Kidney (tissue), 14 donors: ENCODE measurements around the gene SAMM50. TPM values are rescaled to one million over a fixed set of nuclear protein-coding genes. Genes with fewer than 3 reads are reported as not detected.

ENCODE experiments used
- DNase-seq, 5 donors: peaks; one replicate each; pipeline ENCODE4 v3.0.0-alpha.2; 2013 to 2020
- FAIRE-seq: peaks from 2 replicates; lab custom pipeline; 2012; peaks lifted over from hg19 to GRCh38; lab: Jason Lieb, UNC
- H3K27ac ChIP-seq, 2 donors: one replicate each; pipeline ENCODE4 v1.7.0; 2013; ENCODE audit warnings: low read depth in 2 of 2, low read length in 2 of 2, inconsistent platforms in 1 of 2
- H3K27me3 ChIP-seq: one replicate; pipeline ENCODE4 v1.7.1; 2013; ENCODE audit warnings: low read length, inconsistent platforms; ENCODE audit not compliant: control insufficient read depth, insufficient read depth
- H3K36me3 ChIP-seq, 3 donors: one replicate each; pipeline versions ENCODE4 v1.7.0 to v1.7.1; 2013; ENCODE audit warnings: low read length in 3 of 3, control low read depth in 1 of 3, inconsistent platforms in 1 of 3; ENCODE audit not compliant: insufficient read depth in 3 of 3, control insufficient read depth in 2 of 3
- H3K4me1 ChIP-seq, 3 donors: one replicate each; pipeline versions ENCODE4 v1.7.0 to v1.7.1; 2013; ENCODE audit warnings: low read length in 3 of 3, inconsistent platforms in 1 of 3, low read depth in 1 of 3; ENCODE audit not compliant: control insufficient read depth in 2 of 3, insufficient read depth in 2 of 3
- H3K4me3 ChIP-seq, 3 donors: one replicate each; pipeline versions ENCODE4 v1.7.0 to v1.8.1; 2013; ENCODE audit warnings: low read length in 3 of 3, control low read depth in 1 of 3, inconsistent platforms in 1 of 3
- H3K9ac ChIP-seq, 3 donors: one replicate each; pipeline versions ENCODE4 v1.7.0 to v1.7.1; 2013; ENCODE audit warnings: low read length in 3 of 3, control low read depth in 1 of 3, inconsistent platforms in 1 of 3
- H3K9me3 ChIP-seq, 3 donors: one replicate each; pipeline versions ENCODE4 v1.7.0 to v1.7.1; 2013; ENCODE audit warnings: low read length in 3 of 3, control low read depth in 1 of 3, inconsistent platforms in 1 of 3; ENCODE audit not compliant: control insufficient read depth in 2 of 3, insufficient read depth in 1 of 3
- CTCF ChIP-seq: IDR thresholded peaks from 3 replicates; pipeline ENCODE4 v1.5.1; 2012; ENCODE audit warnings: mild to moderate bottlenecking, moderate library complexity, borderline replicate concordance; ENCODE audit not compliant: insufficient read depth; ENCODE audit errors: extremely low read depth
- intact Hi-C: fragments of 100-400 bp; cut with DNase I; formaldehyde crosslinking; loops from one replicate; pipeline ENCODE4 v1.11.1; 2022
- polyA plus RNA-seq: library from polyadenylated mRNA; stranded (reverse); fragments of 350-450 nt; fragmentation: Illumina TruSeq; extraction: RNeasy Lipid Tissue Mini Kit (QIAGEN cat#74804); gene quantifications from one replicate; pipeline ENCODE4 v1.2.3, GENCODE V29; 2014; ENCODE audit warnings: low read depth, low replicate concordance; ENCODE audit not compliant: insufficient read depth
- total RNA-seq: library from RNA; stranded (reverse); fragmentation: NEBNext Ultra II Directional; extraction: Animal tissue kit (Norgen Biotek cat#: 25700); gene quantifications from one replicate; pipeline ENCODE4 v1.2.1, GENCODE V29; 2021
- donor health status: control.
- donor health status: control.
- donor health status: control.
- donor health status: control.
- donor health status: control.
- donor health status: DM: yes; HTN: yes; CAD: no.
- donor health status: Normal renal cell carcinoma (clear cell type).

Gene SAMM50
- total and polyA plus RNA-seq, 2 donors from 2014 or later: 34.9 to 57.0 TPM

DNA sequence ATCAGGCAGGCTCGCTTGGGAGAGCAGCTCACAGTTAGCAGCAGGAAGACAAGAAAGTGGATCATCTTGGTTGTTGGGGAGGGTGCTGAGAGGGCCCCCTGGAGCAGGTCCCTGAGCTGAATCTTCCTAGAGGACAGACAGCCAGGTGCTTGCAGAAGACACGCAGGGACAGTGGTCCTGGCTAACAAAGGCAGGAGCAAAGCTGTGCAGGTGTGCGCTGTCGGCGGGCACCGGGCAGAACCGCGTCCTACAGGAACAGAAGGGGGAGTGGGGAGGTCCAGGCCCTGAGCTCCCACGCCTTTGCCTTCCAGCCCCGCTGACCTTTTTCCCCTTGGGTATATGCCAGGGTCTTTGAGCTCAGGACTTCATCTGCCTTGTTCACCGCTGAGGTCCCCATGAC lies 38.8 kb downstream of the SAMM50 start:
- Histone ChIP-seq H3K27me3 (no peaks in the 10 kb centered on the region), H3K4me3 (no peak overlapping the region), H3K27ac (no peak overlapping the region), H3K9me3 (no peaks in the 10 kb centered on the region), H3K36me3 (peaks cover under 1 to 52% (median 34%) of the 10 kb centered on the region in 3 donors), H3K4me1 (no peaks in the 10 kb centered on the region), H3K9ac (no peak overlapping the region)
- no peak for TF ChIP-seq CTCF
- intact Hi-C loops: loop anchor here (5.0 to 10.0 kb wide), 2 partner anchors 91 to 633 kb away; no protein-coding TSS in a partner anchor
- no peak for DNase-seq
- FAIRE-seq: no peak

- DNase-seq: no peak
Observed at GRCh38 chr22:43994416-43994815, 39.2 kb downstream of the SAMM50 start.

DNA sequence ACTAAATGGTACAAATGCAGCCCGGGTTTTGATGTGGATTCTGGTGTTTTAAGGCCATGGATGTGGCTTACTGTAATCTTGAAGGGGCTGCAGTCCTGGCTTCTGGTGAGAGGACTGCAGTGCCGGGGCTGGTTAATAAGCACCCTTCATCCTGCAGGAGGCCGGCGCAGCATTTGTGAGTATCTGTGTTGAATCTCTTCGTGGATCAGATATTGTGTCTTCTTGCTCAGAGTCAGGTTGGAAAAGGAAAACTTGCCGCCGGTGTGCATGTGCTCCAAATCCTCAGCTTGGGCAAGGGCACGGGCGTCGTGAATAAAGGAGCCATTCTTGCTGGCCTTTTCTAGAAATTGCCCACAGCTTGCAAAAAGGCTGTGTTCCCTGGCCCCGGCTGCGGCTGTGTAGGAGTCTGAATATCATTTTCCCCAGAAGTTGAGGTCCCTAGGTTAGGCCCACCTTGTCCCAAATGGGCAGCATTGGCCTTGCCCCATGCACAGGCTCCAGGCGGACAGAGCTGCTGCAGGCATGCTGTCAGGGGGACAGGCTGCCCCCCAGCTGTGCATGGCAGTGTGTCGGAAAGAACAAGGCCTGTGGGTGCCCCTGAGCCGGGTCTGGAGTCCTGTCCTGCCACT lies 39.9 kb downstream of the SAMM50 start:
- Histone ChIP-seq H3K27ac (no peak overlapping the region), H3K36me3 (peaks cover 0 to 49% (median 30%) of the 10 kb centered on the region in 3 donors), H3K27me3 (no peaks in the 10 kb centered on the region), H3K9me3 (no peaks in the 10 kb centered on the region), H3K9ac (no peak overlapping the region), H3K4me1 (no peaks in the 10 kb centered on the region), H3K4me3 (no peak overlapping the region)
- DNase-seq (no peak), FAIRE-seq (no peak)
- no peak for TF ChIP-seq CTCF
- intact Hi-C loops: loop anchor here (10.0 kb wide), 1 partner anchor 90 kb away; no protein-coding TSS in a partner anchor

More at GRCh38 chr22:43994416-43994815, 39.2 kb downstream of the SAMM50 start:
- no peaks in the 10 kb centered on the region for H3K9me3 ChIP-seq
- TF ChIP-seq CTCF: no peak
- no peak overlapping the region for H3K27ac ChIP-seq
- no peak for FAIRE-seq
- no peaks in the 10 kb centered on the region for H3K27me3 ChIP-seq
- no peak overlapping the region for H3K9ac ChIP-seq
- H3K4me3 ChIP-seq: no peak overlapping the region
- peaks cover 0 to 53% (median 34%) of the 10 kb centered on the region in 3 donors for H3K36me3 ChIP-seq
- no peaks in the 10 kb centered on the region for H3K4me1 ChIP-seq
- intact Hi-C loops: loop anchor here (5.0 to 10.0 kb wide), 2 partner anchors 90 to 633 kb away; no protein-coding TSS in a partner anchor
